Hepatocyte (in vitro differentiated cells): ENCODE measurements around the gene HES3.

ENCODE experiments used
- EZH2 ChIP-seq: fragments of 200-600 bp; sonication (generic); IDR thresholded peaks from 2 replicates; pipeline ENCODE4 v1.6.1; 2016; ENCODE audit warnings: antibody characterized with exemption, mild to moderate bottlenecking, borderline replicate concordance
- EZH2phosphoT487 ChIP-seq: fragments of 200-600 bp; sonication (generic); IDR thresholded peaks from one replicate; pipeline ENCODE4 v1.6.1; 2018; ENCODE audit warnings: antibody characterized with exemption, mild to moderate bottlenecking, low read depth, moderate library complexity; ENCODE audit not compliant: unreplicated experiment, severe bottlenecking
- TF ChIP-seq, protein P1 (sequence below): fragments of 200-600 bp; sonication (generic); IDR thresholded peaks from 2 replicates; pipeline ENCODE4 v1.5.1; 2016; ENCODE audit warnings: antibody characterized with exemption, mild to moderate bottlenecking; ENCODE audit not compliant: poor library complexity

DNA sequence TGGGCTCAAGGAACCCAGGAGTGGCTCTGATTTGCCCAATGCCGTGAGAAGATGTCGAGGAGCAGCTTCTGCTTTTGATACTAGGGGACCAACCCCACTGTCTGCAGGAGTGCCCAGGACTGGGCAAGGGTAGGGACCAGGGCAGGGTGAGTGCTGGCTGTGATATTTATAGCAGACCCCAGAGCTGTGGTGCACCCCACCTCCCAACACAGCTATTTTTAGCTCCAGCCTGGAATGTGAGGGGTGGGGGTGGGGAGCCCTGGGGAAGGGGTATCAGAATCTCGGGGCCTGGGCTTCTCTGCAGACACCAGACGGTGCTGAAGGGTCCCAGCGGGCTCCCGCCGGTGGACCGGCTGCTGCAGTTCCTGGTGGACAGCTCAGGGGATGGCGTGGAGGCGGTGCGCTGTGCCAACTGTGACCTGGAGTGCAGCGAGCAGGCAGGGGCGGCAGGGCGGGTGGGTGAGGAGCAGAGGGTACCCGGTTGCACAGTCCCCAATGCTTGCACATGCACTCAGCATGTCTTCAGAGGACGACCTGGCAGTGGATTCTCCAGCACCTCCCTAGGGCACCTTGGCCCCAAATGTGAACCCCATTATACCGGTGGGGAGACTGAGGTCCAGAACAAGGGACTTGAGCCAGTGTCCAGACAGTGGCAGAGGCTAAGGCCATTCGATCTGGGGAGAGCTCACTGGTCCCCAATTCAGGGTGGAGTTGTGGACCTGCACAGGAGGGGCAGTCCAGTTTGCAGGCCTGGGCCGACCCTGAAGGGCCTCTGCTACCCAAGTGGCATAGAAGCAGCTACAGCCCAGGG lies 36.7 kb upstream of the HES3 start:
- no peak for TF ChIP-seq EZH2
- TF ChIP-seq, protein P1, sequence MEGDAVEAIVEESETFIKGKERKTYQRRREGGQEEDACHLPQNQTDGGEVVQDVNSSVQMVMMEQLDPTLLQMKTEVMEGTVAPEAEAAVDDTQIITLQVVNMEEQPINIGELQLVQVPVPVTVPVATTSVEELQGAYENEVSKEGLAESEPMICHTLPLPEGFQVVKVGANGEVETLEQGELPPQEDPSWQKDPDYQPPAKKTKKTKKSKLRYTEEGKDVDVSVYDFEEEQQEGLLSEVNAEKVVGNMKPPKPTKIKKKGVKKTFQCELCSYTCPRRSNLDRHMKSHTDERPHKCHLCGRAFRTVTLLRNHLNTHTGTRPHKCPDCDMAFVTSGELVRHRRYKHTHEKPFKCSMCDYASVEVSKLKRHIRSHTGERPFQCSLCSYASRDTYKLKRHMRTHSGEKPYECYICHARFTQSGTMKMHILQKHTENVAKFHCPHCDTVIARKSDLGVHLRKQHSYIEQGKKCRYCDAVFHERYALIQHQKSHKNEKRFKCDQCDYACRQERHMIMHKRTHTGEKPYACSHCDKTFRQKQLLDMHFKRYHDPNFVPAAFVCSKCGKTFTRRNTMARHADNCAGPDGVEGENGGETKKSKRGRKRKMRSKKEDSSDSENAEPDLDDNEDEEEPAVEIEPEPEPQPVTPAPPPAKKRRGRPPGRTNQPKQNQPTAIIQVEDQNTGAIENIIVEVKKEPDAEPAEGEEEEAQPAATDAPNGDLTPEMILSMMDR = no peak
- no peak for TF ChIP-seq EZH2phosphoT487
